GOT3 (cell line): Measurements from ENCODE around the gene LOC101059915.
"Not testable (repeated sequence)": the region's sequence is repeated elsewhere in the genome, so short reads cannot be mapped to it uniquely, and the experiment has no call there.

Source experiments
- DNase-seq: peaks from one replicate; lab custom pipeline; 2025; ENCODE audit warnings: mixed read lengths; lab: John Stamatoyannopoulos, UW

Gene LOC101059915

GRCh38 chrX:71675636-71676035, 8.3 kb downstream of the LOC101059915 start:
- DNase-seq, result not testable (repeated sequence)

GRCh38 chrX:71676068-71676795, 8.9 kb downstream of the LOC101059915 start:
- not testable (repeated sequence) for DNase-seq

GRCh38 chrX:71677195-71677594, 9.8 kb downstream of the LOC101059915 start:
- not testable (repeated sequence) for DNase-seq

GRCh38 chrX:71679575-71680207, 12.3 kb downstream of the LOC101059915 start:
- DNase-seq, result no peak

GRCh38 chrX:71696641-71697465, 29.5 kb downstream of the LOC101059915 start:
- DNase-seq, result not testable (repeated sequence)

- DNase-seq, result not testable (repeated sequence)
Observed at GRCh38 chrX:71697466-71698298, 30.3 kb downstream of the LOC101059915 start.

GRCh38 chrX:71698299-71699022, 31.1 kb downstream of the LOC101059915 start:
- not testable (repeated sequence) for DNase-seq

GRCh38 chrX:71699023-71699344, 31.6 kb downstream of the LOC101059915 start:
- not testable (repeated sequence) for DNase-seq

GRCh38 chrX:71702853-71703252, 35.5 kb downstream of the LOC101059915 start:
- not testable (repeated sequence) for DNase-seq

GRCh38 chrX:71714064-71714463, 46.7 kb downstream of the LOC101059915 start:
- DNase-seq, result not testable (repeated sequence)

GRCh38 chrX:71715551-71715950, 48.2 kb downstream of the LOC101059915 start:
- not testable (repeated sequence) for DNase-seq

GRCh38 chrX:71716323-71716722, 49.0 kb downstream of the LOC101059915 start:
- not testable (repeated sequence) for DNase-seq

- DNase-seq, result not testable (repeated sequence)
Observed at GRCh38 chrX:71718185-71718584, 50.8 kb downstream of the LOC101059915 start, which contains the start of gene CXorf49. Gene CXorf49, minus strand, starts transcription at chrX:71718285. Its CDS starts 134 bp downstream, at chrX:71718151.

GRCh38 chrX:71719195-71719594, 51.8 kb downstream of the LOC101059915 start:
- DNase-seq, result not testable (repeated sequence)

GRCh38 chrX:71720289-71720886, 53.0 kb downstream of the LOC101059915 start:
- DNase-seq, result not testable (repeated sequence)
